Suppressor macrophage (primary cell): ENCODE measurements around the gene DQX1.
"Not testable (repeated sequence)": the region's sequence is repeated elsewhere in the genome, so short reads cannot be mapped to it uniquely, and the experiment has no call there.

Experiments
- DNase-seq, 4 experiments: peaks; one replicate each; pipeline ENCODE4 v3.0.0-alpha.2; 2020 to 2022

DQX1 gene

DNA sequence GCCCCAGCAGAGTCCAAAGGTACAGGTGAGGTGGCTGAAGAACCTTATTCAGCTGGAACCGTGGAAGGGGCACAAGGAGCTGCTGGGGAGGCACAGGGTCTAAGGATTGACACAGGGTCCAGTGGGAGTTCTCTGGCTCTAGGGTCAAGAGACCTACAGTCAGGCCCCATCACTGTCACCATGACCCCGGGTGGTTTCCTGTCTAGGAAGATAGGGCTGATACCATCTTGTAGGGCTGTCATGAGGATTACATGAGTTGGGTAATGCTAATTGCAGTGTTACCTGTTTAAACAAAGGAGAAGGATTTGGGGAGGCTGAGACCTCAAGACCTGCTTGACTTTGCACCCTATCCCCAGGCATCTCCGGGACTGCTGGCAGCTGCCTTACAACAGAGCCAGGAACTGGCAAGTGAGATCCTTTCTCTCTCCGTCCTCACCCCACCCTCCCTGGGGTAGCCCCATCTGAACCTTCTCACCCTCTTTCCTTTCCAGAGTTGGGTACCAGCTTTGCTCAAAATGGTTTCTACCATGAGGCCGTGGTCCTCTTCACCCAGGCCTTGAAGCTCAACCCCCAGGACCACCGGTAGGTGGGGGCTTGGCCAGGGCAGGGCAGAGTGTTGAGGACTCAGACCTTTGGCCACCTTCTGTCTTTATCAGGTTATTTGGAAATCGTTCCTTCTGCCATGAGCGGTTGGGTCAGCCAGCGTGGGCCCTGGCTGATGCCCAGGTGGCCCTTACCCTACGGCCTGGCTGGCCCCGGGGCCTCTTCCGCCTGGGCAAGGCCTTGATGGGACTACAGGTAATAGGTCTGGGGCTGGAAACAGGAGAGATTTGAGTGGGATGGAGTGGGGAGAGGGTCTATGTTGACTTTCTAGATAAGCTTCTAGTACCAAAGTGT lies 34.1 kb downstream of the DQX1 start:
- DNase-seq = no peak

DNA sequence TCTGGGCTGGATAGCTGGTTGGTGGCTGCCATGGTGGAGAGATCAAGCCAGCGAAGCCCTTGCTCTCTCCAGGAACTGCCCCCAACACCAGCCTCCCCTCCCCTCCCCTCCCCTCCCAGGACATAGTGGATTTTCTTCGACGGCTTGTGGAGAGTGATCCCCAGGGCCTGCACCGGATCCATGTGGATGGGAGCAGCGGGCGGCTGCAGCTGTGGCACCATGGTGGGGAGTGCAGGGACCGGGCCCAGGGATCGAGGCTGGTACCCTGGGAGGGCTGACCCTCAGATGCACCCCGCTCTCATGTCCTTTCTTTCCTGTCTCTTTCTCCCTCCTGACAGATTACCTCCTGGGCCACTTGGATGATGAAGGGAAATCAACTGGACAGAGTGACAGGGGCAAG lies 36.1 kb downstream of the DQX1 start:
- DNase-seq = no peak

DNA sequence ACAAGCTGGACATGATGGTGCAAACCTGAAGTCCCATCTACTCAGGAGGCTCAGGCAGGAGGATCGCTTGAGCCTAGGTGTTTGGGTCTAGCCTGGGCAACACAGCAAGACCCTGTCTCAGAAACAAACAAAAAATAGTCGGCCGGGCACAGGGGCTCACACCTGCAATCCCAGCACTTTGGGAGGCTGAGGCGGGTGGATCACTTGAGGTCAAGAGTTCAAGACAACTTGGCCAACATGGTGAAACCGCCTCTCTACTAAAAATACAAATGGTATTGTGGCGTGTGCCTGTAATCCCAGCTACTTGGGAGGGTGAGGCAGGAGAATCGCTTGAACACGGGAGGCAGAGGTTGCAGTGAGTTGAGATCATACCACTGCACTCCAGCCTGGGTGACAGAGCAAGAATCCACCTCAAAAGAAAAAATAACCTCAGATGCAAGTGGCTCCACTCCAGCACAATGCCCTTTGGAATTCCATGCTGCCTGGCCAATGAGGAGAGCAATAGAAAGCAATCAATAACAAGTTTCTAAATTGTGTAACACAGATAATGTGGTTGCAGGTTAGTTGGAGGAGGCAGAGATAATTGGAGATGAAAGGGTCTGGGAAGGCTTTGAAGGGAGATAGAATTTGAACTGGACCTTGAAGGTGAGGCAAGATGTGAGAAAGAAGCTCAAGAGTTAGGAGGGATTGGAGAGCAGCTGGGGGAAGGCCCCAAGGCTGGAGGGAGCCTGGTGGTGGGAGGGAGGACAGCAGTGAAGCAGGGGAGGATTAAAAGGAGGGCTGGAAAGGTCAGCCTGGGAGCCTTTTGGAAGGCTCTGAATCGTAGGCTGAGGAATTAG lies 37.2 kb downstream of the DQX1 start:
- no peak for DNase-seq

DNA sequence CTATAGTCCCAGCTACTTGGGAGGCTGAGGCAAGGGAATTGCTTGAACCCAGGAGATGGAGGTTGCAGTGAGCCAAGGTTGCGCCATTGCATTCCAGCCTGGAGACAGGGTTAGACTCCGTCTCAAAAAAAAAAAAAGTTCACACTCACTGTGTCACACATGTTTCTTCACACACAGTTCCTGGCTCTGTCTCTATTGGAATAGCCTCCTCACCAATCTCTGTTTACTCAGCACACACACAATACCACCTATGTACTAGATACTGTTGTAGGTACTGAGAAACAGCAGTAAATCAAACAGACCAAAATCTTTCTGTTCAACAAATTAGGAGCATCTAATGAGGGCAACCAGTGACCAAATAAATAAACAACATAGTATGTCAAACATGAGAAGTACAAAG lies 39.9 kb downstream of the DQX1 start:
- no peak for DNase-seq

DNA sequence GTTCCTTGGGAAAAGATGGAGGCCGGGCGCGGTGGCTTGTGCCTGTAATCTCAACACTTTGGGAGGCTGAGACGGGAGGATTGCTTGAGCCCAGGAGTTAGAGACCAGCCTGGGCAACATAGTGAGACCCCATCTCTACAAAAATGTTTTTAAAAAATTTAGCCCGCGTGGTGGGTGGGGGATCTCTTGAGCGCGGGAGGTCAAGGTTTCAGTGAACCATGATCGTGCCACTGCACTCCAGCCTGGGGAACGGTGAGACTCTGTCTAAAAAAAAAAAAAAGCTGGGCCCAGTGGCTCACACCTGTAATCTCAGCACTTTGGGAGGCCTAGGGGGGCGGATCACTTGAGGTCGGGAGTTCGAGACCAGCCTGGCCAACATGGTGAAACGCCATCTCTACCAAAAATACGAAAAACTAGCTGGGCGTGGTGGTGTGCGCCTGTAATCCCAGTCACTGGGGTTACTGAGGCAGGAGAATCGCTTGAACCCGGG lies 42.3 kb downstream of the DQX1 start:
- not testable (repeated sequence) for DNase-seq

DNA sequence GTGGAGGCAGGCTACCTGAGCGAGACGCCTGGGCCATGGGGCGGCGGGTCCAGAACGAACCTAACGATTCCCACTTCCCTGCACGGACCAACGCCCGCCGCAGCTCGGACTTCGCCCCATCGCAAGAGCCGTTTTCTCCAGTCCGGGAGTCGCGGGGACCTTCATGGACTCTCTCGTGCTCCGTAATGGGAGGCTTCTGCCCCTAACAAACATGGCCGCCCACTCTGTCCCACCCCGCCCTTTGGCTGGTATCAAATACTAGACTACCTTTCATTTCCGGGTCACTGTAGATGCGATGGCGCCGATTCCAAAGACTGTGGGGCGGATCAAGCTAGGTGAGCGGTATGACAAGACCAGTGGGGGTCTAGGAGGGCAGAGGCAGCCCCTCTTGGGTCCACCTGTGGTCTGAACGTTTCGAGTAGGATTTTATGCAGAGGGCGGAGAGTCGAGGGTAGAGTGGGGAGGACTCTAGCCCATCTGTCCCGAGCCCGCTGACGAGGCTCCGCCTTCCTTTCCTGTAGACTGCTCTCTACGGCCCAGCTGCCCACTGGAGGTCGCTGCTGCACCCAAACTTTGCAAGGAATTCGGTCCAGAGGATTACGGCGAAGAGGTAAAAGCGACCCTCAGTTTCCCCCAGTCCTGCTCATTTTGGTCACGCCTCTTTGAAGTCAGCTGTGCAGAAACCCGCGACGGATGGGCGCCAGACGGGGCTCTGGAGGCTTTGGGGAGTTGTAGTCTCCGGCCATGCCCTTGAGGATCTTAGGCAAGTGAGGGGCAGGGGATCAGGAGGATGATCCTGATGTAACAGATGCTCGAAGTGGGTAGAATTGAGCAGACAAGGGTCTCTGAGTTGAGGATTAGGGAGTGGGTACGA lies 43.0 kb downstream of the DQX1 start, which contains the start of the genes CCDC142 and TTC31:
Gene CCDC142, minus strand, starts transcription at position 198 of the 874 bp plus-strand sequence. Its CDS starts 161 bp downstream, at position 37.
Gene TTC31, plus strand, starts transcription at position 281 of the 874 bp plus-strand sequence. Its CDS starts 15 bp downstream, at position 296.
- peak; percentile 96 to 97 (median 97) for DNase-seq

DNA sequence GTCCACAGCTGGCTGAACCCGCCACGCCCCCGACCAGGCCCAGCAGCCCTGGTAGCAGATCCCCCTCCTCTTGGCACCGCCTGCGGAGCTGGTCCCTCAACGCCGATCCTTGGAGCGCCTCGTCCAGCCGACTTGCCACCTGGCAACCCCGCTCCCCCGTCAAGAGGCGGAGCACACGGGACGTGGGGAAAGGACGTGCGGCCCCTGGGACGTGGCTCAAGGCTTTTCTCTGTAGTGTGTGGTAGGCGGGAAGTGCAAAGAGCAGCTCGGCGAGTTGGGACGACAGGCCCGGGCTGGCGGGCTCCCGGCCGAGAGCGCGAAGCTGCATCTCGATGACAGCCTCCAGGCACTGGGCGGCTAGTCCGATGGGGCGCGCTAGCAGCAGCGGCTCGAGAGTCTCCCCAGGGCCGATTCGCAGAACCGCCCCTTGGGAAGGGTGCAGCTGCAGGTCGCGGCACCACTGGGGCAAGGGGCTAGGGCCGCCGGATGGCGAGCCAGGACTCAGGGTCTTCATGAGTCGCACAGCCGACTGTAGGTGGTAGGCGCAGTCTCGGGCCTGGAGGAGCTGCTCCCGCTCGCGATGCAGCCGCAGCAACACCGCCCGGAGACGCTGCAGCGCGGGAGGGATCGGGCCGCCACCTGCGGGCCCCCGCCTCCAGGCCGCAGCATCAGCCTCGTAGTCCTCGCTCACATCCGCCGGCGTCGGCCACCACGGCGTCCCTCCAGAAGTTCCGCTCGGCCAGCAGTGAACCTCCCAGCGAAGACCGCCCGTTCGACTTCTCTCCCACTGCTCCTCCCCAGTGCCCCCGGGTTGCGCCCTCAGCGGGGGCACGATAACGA lies 43.9 kb downstream of the DQX1 start:
- DNase-seq = peak in 3 of 4 experiments; percentile 67 to 82 (median 77)

DNA sequence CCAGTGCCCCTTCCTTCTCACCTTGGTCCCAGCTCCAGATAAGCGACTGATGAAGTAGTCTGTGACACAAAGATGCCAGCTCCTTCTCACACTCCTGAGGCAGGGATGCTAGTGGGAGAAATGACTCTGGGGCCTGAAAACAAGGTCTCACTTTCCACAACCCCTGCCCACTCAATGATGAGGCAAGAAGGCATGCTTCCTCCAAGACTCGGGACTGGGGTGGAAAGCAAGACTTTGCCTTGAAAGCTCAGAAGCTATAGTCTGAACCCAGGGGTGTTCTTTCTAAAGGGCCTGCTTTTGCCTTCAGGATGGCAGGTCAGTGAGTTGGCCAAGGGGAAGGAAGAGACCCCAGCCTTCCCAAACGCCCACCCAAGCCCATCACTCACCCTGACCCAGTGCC lies 44.6 kb downstream of the DQX1 start:
- DNase-seq = peak; percentile 52 to 77 (median 74)

DNA sequence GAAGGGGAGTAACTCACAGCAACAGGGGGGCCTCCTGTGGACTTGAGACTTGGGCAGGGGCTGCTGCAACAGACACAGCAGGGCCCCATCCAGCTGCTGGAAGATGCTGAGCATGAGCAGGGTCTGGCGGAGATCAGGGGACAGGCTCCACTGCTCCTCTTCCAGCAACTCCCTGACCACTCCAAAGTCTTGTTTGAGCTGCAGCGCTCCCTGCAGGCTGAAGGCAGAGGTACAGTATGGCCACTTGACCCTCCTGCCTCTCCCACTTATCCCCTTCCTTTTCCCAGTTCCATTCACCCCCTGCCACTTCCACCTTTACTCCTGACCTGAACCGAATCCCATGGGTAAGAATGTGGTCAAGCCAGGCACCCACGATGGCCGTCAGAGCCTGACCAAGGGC lies 51.1 kb downstream of the DQX1 start:
- DNase-seq = peak in 1 of 4 experiments; percentile 19

DNA sequence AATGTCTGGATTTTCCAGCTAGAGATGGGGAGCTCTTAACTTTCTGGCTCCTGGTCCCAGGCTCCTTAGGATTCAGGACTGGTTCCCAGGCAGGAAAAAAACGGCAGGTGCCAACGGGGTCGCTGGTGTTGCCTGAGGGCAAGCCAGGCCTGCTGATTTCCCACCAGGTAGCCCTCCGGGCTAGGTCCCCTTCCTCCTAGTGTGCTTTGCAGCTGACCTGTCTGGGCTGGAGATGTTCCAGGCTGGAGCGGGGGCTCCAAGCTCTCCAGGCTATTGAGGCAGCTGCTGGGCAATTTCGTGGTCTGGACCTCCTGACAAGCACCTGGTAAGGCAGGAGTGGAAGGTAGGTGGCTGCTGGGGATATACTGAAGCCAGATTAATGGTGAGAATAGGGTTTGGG lies 51.5 kb downstream of the DQX1 start:
- no peak for DNase-seq

DNA sequence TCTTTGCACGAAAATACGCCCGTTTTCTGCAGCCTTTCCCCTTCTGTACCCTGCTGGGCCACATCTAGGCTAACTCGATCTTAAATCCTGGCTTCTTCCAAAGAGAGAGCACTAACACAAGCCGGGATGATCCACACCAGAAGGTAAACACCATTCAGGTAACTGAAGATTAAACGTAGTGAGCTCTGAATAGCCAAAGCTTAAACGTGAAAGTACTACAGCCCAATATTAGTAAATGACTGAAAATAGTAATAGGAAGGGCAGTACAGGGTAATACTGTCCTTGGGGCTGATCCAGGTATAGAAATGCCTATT lies 53.1 kb downstream of the DQX1 start:
- no peak for DNase-seq

DNA sequence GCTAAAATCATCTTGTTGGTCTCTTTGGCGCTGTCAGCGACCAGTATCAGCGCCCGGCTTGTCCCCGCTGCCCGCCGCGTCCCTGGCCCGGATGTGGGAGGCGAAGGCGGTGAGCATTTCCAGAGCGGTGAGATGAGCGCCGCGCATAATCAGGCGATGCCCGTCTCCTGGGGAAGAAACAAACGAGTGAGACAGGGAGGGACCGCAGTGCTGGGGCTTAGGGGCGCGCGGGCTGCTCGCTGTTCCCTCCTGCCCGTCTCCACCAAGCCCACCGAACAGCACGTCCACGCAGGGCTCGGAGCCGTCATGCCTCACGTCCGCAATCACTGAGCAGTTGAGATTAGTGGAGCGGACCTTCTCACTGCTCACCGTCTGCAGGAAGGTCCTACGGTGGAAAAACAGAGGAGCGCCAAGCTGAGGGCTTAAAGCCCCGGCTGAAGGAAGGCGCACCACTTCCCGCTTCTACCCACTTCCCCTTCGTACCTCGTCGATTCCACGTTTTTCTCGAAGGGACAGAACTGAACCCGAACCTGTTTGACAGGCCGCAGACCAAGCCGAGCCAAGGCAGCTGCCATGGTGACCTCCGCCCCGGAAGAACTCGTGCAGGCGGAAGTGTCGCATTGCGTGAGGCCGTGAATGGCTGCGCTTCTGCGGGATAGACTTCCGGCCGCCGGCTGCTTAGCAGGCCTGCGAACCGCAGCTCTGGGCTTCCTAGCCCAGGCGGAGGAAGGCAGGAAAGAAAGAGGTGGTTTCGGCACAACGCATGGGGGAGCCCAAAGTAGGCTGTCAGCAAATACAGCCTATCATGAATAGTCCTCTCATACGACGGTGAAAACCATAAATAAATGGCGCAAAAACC lies 53.7 kb downstream of the DQX1 start, which contains the start of gene MRPL53:
Gene MRPL53, minus strand, starts transcription at position 595 of the 859 bp plus-strand sequence. Its CDS starts 20 bp downstream, at position 575.
- peak; percentile 96 to 98 (median 96) for DNase-seq

DNA sequence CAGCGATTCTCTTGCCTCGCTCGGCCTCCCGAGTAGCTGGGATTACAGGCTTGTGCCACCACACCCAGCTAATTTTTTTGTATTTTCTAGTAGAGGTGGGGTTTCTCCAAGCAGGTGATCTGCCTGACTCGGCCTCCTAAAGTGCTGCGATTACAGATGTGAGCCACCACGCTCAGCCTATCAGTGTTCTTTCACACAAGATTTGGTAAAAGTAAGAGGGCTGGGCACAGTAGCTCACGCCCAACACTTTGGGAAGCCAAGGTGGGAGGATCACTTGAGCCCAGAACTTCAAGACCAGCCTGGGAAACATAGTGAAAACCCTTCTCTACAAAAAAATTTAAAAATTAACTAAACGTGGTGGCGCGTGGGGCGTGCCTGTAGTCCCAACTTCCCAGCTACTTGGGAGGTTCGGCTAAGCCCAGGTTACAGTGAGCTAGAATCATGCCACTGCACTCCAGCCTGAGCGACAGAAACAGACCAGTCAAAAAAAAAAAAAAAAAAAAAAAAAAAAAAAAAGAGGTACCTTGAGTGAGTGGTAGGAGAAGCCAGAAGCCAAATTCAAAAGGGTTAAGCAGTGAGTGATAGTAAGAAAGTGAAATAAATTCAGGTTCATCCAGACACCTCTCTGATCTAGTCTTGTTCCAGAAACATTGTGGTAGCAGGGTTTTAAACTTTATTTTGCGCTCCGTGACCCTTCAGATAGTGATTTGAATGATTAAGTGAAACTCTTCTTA lies 54.5 kb downstream of the DQX1 start:
- peak in 1 of 4 experiments; percentile 6 for DNase-seq

DNA sequence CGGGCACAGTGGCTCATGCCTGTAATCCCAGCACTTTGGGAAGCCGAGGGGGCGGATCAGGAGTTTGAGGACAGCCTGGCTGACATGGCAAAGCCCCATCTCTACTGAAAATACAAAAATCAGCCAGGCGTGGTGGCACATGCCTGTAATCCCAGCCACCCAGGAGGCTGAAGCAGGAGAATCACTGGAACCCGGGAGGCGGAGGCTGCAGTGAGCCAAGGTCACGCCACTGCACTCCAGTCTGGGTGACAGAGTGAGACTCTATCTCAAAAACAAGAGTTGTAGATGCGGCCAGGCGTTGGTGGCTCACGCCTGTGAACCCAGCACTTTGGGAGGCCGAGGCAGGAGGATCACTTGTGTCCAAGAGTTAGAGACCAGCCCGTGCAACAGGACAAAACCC lies 55.3 kb downstream of the DQX1 start:
- DNase-seq = not testable (repeated sequence)
